ENCODE results near the gene SPATA21. TPM values are rescaled to one million over a fixed set of nuclear protein-coding genes. Genes with fewer than 3 reads are reported as not detected.
A peak's percentile ranks its signal among the peaks of the same experiment; 100 is the strongest.

Gene SPATA21
- polyA plus RNA-seq, 1 donor from 2014 or later: 0.15 TPM

DNA sequence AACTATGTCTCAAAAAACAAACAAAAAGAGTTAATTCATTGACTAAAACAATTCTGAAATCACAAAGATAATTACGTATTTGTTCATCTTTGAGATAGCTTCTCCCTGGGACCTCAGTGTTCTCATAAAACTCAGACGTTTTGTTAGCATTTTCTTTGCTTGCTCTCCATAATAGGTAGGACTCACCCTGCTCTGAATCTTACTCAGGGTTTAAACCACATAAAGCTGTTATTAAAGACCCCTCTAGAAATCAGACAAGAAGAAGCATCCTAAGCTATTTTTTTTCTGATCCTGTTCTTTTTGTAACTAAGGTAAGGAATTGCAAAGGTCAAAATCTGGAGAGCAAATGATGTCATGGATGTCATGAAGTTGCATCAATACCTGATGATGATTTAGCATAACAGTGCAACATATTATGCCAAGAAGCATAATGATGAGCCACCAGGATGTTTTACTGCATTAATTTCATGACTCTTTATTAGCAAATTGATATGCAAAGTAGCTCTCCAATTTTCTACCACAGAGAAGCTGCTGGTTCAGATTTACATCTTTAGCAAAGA lies 87.3 kb downstream of the SPATA21 start:
- peak overlapping the region; percentile 92 for H3K27ac ChIP-seq (ENCODE audit: low read length)
- TF ChIP-seq EP300 (conservative IDR thresholded peaks at IDR 0.05; ENCODE audit: poor library complexity, severe bottlenecking): no peak
- no peak for TF ChIP-seq POLR2AphosphoS5 (IDR thresholded peaks at IDR 0.05)
- no peak for TF ChIP-seq EZH2 (IDR thresholded peaks at IDR 0.05; ENCODE audit: borderline replicate concordance, insufficient read depth, low read length, poor library complexity, severe bottlenecking)
- no peak for TF ChIP-seq TAF1 (IDR thresholded peaks at IDR 0.05; ENCODE audit: low read depth)
- H3K79me2 ChIP-seq (replicated peaks; ENCODE audit: insufficient read depth, low read length): peaks cover 63% of the 10 kb centered on the region
- H2AFZ ChIP-seq (ENCODE audit: low read depth, low read length): no peak overlapping the region
- no peaks in the 10 kb centered on the region for H3K9me3 ChIP-seq (ENCODE audit: low read length)
- no peaks in the 10 kb centered on the region for H3K36me3 ChIP-seq (ENCODE audit: insufficient read depth, low read length)
- no peaks in the 10 kb centered on the region for H3K27me3 ChIP-seq (ENCODE audit: insufficient read depth, low read depth, low read length)
- no peaks in the 10 kb centered on the region for H3F3A ChIP-seq (ENCODE audit: insufficient read depth, low read length, poor library complexity, severe bottlenecking)
- no peaks in the 10 kb centered on the region for H3K9me2 ChIP-seq (ENCODE audit: insufficient read depth, low read length)
- peak overlapping the region; percentile 85 for H3K4me2 ChIP-seq (ENCODE audit: low read length)
- H3K4me3 ChIP-seq (ENCODE audit: low read length): peak overlapping the region; percentile 94
- H4K20me1 ChIP-seq (ENCODE audit: insufficient read depth): no peaks in the 10 kb centered on the region
- H3K9ac ChIP-seq (ENCODE audit: low read length): no peak overlapping the region

Other genes with a start within 250 kb of the SPATA21 start
- gene ARHGEF19, start 224.8 kb downstream of the SPATA21 start, polyA plus RNA-seq: 0.93 and 2.1 TPM in 2 replicates
- 5.7 and 8.2 TPM in 2 replicates for gene CPLANE2, start 200.2 kb downstream of the SPATA21 start, polyA plus RNA-seq
- 30.1 and 31.9 TPM in 2 replicates for gene FBXO42, start 84.9 kb downstream of the SPATA21 start, polyA plus RNA-seq
- gene SZRD1, start 70.2 kb downstream of the SPATA21 start, polyA plus RNA-seq: 13.6 and 17.6 TPM in 2 replicates
- 69.3 and 80.2 TPM in 2 replicates for gene NECAP2, start 3.3 kb upstream of the SPATA21 start, polyA plus RNA-seq
- under 0.01 TPM in 1 of 2 replicates, not detected in the other for gene RNU1-1, start 76.9 kb upstream of the SPATA21 start, polyA plus RNA-seq
- gene NBPF1, start 176.1 kb upstream of the SPATA21 start, polyA plus RNA-seq: 78.0 and 95.8 TPM in 2 replicates
- under 0.01 TPM in 1 of 2 replicates, not detected in the other for gene RNU1-3, start 229.5 kb upstream of the SPATA21 start, polyA plus RNA-seq

Data from neural cell (in vitro differentiated cells).